ENCODE data around the gene CD300A. TPM values are rescaled to one million over a fixed set of nuclear protein-coding genes. Genes with fewer than 3 reads are reported as not detected.

Gene CD300A
- total and polyA plus RNA-seq, 2 donors (not counting 1 experiment from before 2014, with no cell fraction given), result not detected

GRCh38 chr17:74431568-74432423, 34.6 kb upstream of the CD300A start, which contains the start of gene GPRC5C:
Gene GPRC5C, plus strand, starts transcription at chr17:74432088. Its CDS starts 7,689 bp downstream, at chr17:74439777.
- no peak within 1 kb of the TSS for H2AFZ ChIP-seq (ENCODE audit: low read length)
- no peaks in the 10 kb centered on the region for H3K36me3 ChIP-seq (ENCODE audit: control insufficient read depth, insufficient read depth, low read length)
- peak in 1 of 2 donors; percentile 46 for DNase-seq (ENCODE audit: low read depth in 2 of 2)
- no peak within 1 kb of the TSS for H3K9ac ChIP-seq (ENCODE audit: insufficient read depth, low read length)
- H3K79me2 ChIP-seq (ENCODE audit: control insufficient read depth, insufficient read depth, low read length), result no peaks in the 10 kb centered on the region
- no peaks in the 10 kb centered on the region for H4K20me1 ChIP-seq (ENCODE audit: control insufficient read depth, extremely low read depth, insufficient read depth, low read length)
- peak within 1 kb of the TSS in 1 of 4 experiments; percentile 10 for H3K4me3 ChIP-seq (replicated peaks in 1 of 4; ENCODE audit: control extremely low read depth in 1 of 4, insufficient read depth in 1 of 4, low read depth in 3 of 4, low read length in 4 of 4)
- no peaks in the 10 kb centered on the region for H3K4me1 ChIP-seq (ENCODE audit: control insufficient read depth, extremely low read depth, insufficient read depth, low read length)
- H3K4me2 ChIP-seq (ENCODE audit: extremely low read depth, insufficient read depth, low read length), result no peak within 1 kb of the TSS
- H3K9me3 ChIP-seq (ENCODE audit: control insufficient read depth, insufficient read depth, low read depth, low read length), result no peaks in the 10 kb centered on the region
- TF ChIP-seq CTCF (conservative IDR thresholded peaks at IDR 0.05 in 1 of 2, IDR thresholded peaks at IDR 0.05 in 1 of 2; ENCODE audit: low read depth in 1 of 2, low read length in 2 of 2) (no peak), EZH2 (IDR thresholded peaks at IDR 0.05; ENCODE audit: low read length, missing control alignments) (no peak)
- H3K27ac ChIP-seq (ENCODE audit: insufficient read depth, low read length), result no peak within 1 kb of the TSS
- H3K27me3 ChIP-seq (ENCODE audit: control insufficient read depth, insufficient read depth, low read length), result peaks cover 8% of the 10 kb centered on the region

GRCh38 chr17:74432424-74432690, 34.1 kb upstream of the CD300A start:
- Histone ChIP-seq H3K27me3 (ENCODE audit: control insufficient read depth, insufficient read depth, low read length) (peaks cover 8% of the 10 kb centered on the region), H2AFZ (ENCODE audit: low read length) (no peak overlapping the region), H3K9ac (ENCODE audit: insufficient read depth, low read length) (no peak overlapping the region), H3K4me3 (replicated peaks in 1 of 4; ENCODE audit: control extremely low read depth in 1 of 4, insufficient read depth in 1 of 4, low read depth in 3 of 4, low read length in 4 of 4) (no peak overlapping the region), H3K27ac (ENCODE audit: insufficient read depth, low read length) (no peak overlapping the region), H3K9me3 (ENCODE audit: control insufficient read depth, insufficient read depth, low read depth, low read length) (no peaks in the 10 kb centered on the region), H4K20me1 (ENCODE audit: control insufficient read depth, extremely low read depth, insufficient read depth, low read length) (no peaks in the 10 kb centered on the region), H3K4me1 (ENCODE audit: control insufficient read depth, extremely low read depth, insufficient read depth, low read length) (no peaks in the 10 kb centered on the region), H3K36me3 (ENCODE audit: control insufficient read depth, insufficient read depth, low read length) (no peaks in the 10 kb centered on the region), H3K4me2 (ENCODE audit: extremely low read depth, insufficient read depth, low read length) (no peak overlapping the region), H3K79me2 (ENCODE audit: control insufficient read depth, insufficient read depth, low read length) (no peaks in the 10 kb centered on the region)
- no peak for TF ChIP-seq EZH2 (IDR thresholded peaks at IDR 0.05; ENCODE audit: low read length, missing control alignments)
- no peak for TF ChIP-seq CTCF (conservative IDR thresholded peaks at IDR 0.05 in 1 of 2, IDR thresholded peaks at IDR 0.05 in 1 of 2; ENCODE audit: low read depth in 1 of 2, low read length in 2 of 2)
- DNase-seq (ENCODE audit: low read depth in 2 of 2), result no peak

GRCh38 chr17:74432766-74433391, 33.6 kb upstream of the CD300A start:
- Histone ChIP-seq H3K4me2 (ENCODE audit: extremely low read depth, insufficient read depth, low read length) (no peak overlapping the region), H4K20me1 (ENCODE audit: control insufficient read depth, extremely low read depth, insufficient read depth, low read length) (no peaks in the 10 kb centered on the region), H3K4me1 (ENCODE audit: control insufficient read depth, extremely low read depth, insufficient read depth, low read length) (no peaks in the 10 kb centered on the region), H3K79me2 (ENCODE audit: control insufficient read depth, insufficient read depth, low read length) (no peaks in the 10 kb centered on the region), H3K4me3 (replicated peaks in 1 of 4; ENCODE audit: control extremely low read depth in 1 of 4, insufficient read depth in 1 of 4, low read depth in 3 of 4, low read length in 4 of 4) (no peak overlapping the region), H3K36me3 (ENCODE audit: control insufficient read depth, insufficient read depth, low read length) (no peaks in the 10 kb centered on the region), H3K27ac (ENCODE audit: insufficient read depth, low read length) (no peak overlapping the region), H3K27me3 (ENCODE audit: control insufficient read depth, insufficient read depth, low read length) (peaks cover 8% of the 10 kb centered on the region), H2AFZ (ENCODE audit: low read length) (no peak overlapping the region), H3K9me3 (ENCODE audit: control insufficient read depth, insufficient read depth, low read depth, low read length) (no peaks in the 10 kb centered on the region), H3K9ac (ENCODE audit: insufficient read depth, low read length) (no peak overlapping the region)
- TF ChIP-seq CTCF (conservative IDR thresholded peaks at IDR 0.05 in 1 of 2, IDR thresholded peaks at IDR 0.05 in 1 of 2; ENCODE audit: low read depth in 1 of 2, low read length in 2 of 2), result no peak
- no peak for TF ChIP-seq EZH2 (IDR thresholded peaks at IDR 0.05; ENCODE audit: low read length, missing control alignments)
- DNase-seq (ENCODE audit: low read depth in 2 of 2), result no peak
